PC-9 (cell line): ENCODE measurements around the gene TRPC4. TPM values are rescaled to one million over a fixed set of nuclear protein-coding genes. Genes with fewer than 3 reads are reported as not detected.
A peak's percentile ranks its signal among the peaks of the same experiment; 100 is the strongest.

Experiments used
- BruUV-seq: library from RNA; stranded (reverse); fragments of 400-500 nt; replicated peaks from 2 replicates; lab custom pipeline; 2021; lab: Mats Ljungman, UMichigan
- CTCF ChIA-PET: fragments of 300-600 bp; sonication (Branson Sonifier 250); formaldehyde crosslinking; loops from one replicate; lab custom pipeline; 2022; ENCODE audit warnings: antibody characterized with exemption; lab: Charles Lee
- POLR2A ChIA-PET: fragments of 300-600 bp; sonication (Branson Sonifier 250); formaldehyde crosslinking; loops from one replicate; lab custom pipeline; 2022; ENCODE audit warnings: antibody characterized with exemption; ENCODE audit not compliant: unreplicated experiment; lab: Charles Lee
- DNase-seq, 2 experiments: peaks; one replicate each; pipeline versions ENCODE4 v3.0.0 to v3.0.0-alpha.2; 2015 to 2022; ENCODE audit warnings: mixed read lengths in 1 of 2
- H2AFZ ChIP-seq: fragments of 200-600 bp; sonication (generic); 2 replicates; pipeline ENCODE4 v1.8.1; 2017; ENCODE audit warnings: antibody characterized with exemption
- H3F3A ChIP-seq: fragments of 200-600 bp; sonication (generic); 2 replicates; pipeline ENCODE4 v1.8.1; 2017; ENCODE audit warnings: antibody characterized with exemption, mild to moderate bottlenecking, low read depth; ENCODE audit not compliant: insufficient read depth
- H3K27ac ChIP-seq: fragments of 200-600 bp; sonication (generic); 2 replicates; pipeline ENCODE4 v1.6.1; 2016; ENCODE audit warnings: mixed run types
- H3K27me3 ChIP-seq: fragments of 200-600 bp; sonication (generic); 2 replicates; pipeline ENCODE4 v1.6.1; 2016; ENCODE audit warnings: low read depth, mixed run types; ENCODE audit not compliant: insufficient read depth
- H3K36me3 ChIP-seq: fragments of 200-600 bp; sonication (generic); 2 replicates; pipeline ENCODE4 v1.6.1; 2016; ENCODE audit warnings: low read depth, mixed run types
- H3K4me1 ChIP-seq: fragments of 200-600 bp; sonication (generic); replicated peaks from 2 replicates; pipeline ENCODE4 v1.6.1; 2016; ENCODE audit warnings: mixed run types; ENCODE audit not compliant: insufficient read depth
- H3K4me2 ChIP-seq: fragments of 200-600 bp; sonication (generic); 2 replicates; pipeline ENCODE4 v1.6.1; 2017; ENCODE audit warnings: mixed run types
- H3K4me3 ChIP-seq: fragments of 200-600 bp; sonication (generic); 2 replicates; pipeline ENCODE4 v1.6.1; 2016; ENCODE audit warnings: mixed run types
- H3K79me2 ChIP-seq: fragments of 200-600 bp; sonication (generic); 2 replicates; pipeline ENCODE4 v1.6.1; 2017; ENCODE audit warnings: low read depth, mixed run types
- H3K9me2 ChIP-seq: fragments of 200-600 bp; sonication (generic); 2 replicates; pipeline ENCODE4 v1.8.1; 2017; ENCODE audit warnings: mild to moderate bottlenecking; ENCODE audit not compliant: insufficient read depth
- H3K9me3 ChIP-seq: fragments of 200-600 bp; sonication (generic); 2 replicates; pipeline ENCODE4 v1.8.1; 2016; ENCODE audit warnings: low read depth; ENCODE audit not compliant: insufficient read depth
- H4K20me1 ChIP-seq: fragments of 200-600 bp; sonication (generic); 2 replicates; pipeline ENCODE4 v1.8.1; 2017; ENCODE audit not compliant: insufficient read depth
- CTCF ChIP-seq: fragments of 200-600 bp; sonication (generic); conservative IDR thresholded peaks from 2 replicates; pipeline ENCODE4 v1.6.1; 2017; ENCODE audit warnings: mixed run types, antibody characterized with exemption, mild to moderate bottlenecking, moderate library complexity
- EZH2 ChIP-seq: fragments of 200-600 bp; sonication (generic); IDR thresholded peaks from 2 replicates; pipeline ENCODE4 v1.8.0; 2017; ENCODE audit warnings: antibody characterized with exemption, low read depth
- intact Hi-C: fragments of 100-400 bp; cut with micrococcal nuclease; formaldehyde crosslinking; loops from one replicate; pipeline ENCODE4 v1.10.0; 2022; ENCODE audit not compliant: unreplicated experiment
- total RNA-seq: library from RNA; stranded (reverse); gene quantifications from 2 replicates; pipeline ENCODE4 v1.2.3, GENCODE V29; 2021

The TRPC4 gene
- total RNA-seq, 1 experiment from 2014 or later, result 1.7 TPM

GRCh38 chr13:37695200-37695599, 174.4 kb downstream of the TRPC4 start:
- CTCF ChIA-PET, result no interaction called here
- no peaks in the 10 kb centered on the region for H3F3A ChIP-seq
- POLR2A ChIA-PET, result no interaction called here

DNA sequence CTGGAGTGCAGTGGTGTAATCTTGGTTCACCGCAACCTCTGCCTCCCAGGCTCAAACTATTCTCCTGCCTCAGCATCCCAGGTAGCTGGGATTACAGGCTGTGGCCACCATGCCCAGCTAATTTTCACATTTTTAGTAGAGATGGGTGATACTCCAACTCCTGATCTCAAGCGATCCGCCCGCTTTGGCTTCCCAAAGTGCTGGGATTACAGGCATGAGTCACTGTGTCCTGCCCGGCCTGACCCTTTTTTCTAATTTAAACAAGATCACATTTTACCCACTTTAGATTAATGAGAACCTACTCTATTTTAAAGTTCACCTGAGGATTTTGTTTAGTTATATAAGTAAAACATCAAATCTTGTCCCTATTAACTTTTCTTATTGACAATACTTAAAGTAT, 179.2 kb downstream of the TRPC4 start:
- ChIA-PET POLR2A (no interaction called here), CTCF (no interaction called here)
- Histone ChIP-seq H3K4me2 (no peak overlapping the region), H3K27ac (no peak overlapping the region), H3K79me2 (no peaks in the 10 kb centered on the region), H4K20me1 (no peaks in the 10 kb centered on the region), H3K4me1 (no peaks in the 10 kb centered on the region), H3K4me3 (no peak overlapping the region), H3K9me2 (no peaks in the 10 kb centered on the region), H3K27me3 (no peaks in the 10 kb centered on the region), H3K36me3 (no peaks in the 10 kb centered on the region), H3K9me3 (no peaks in the 10 kb centered on the region), H2AFZ (no peak overlapping the region), H3F3A (no peaks in the 10 kb centered on the region)
- intact Hi-C loops, result no loop called here
- no peak for DNase-seq
- no TSS peak for BruUV-seq
- no peak for TF ChIP-seq EZH2
- no peak for TF ChIP-seq CTCF

More at GRCh38 chr13:37695200-37695599, 174.4 kb downstream of the TRPC4 start:
- H3K9me2 ChIP-seq, result no peaks in the 10 kb centered on the region
- H3K9me3 ChIP-seq, result no peaks in the 10 kb centered on the region
- no peaks in the 10 kb centered on the region for H4K20me1 ChIP-seq
- H3K79me2 ChIP-seq, result no peaks in the 10 kb centered on the region
- no peak overlapping the region for H3K4me3 ChIP-seq
- H2AFZ ChIP-seq, result no peak overlapping the region
- H3K27ac ChIP-seq, result no peak overlapping the region
- H3K4me1 ChIP-seq, result no peaks in the 10 kb centered on the region
- H3K36me3 ChIP-seq, result no peaks in the 10 kb centered on the region
- BruUV-seq, result no TSS peak
- TF ChIP-seq EZH2 (no peak), CTCF (no peak)
- DNase-seq, result no peak
- no peak overlapping the region for H3K4me2 ChIP-seq
- H3K27me3 ChIP-seq, result no peaks in the 10 kb centered on the region
- intact Hi-C loops, result no loop called here

GRCh38 chr13:37686501-37686900, 183.1 kb downstream of the TRPC4 start:
- ChIA-PET POLR2A (no interaction called here), CTCF (no interaction called here)
- no peaks in the 10 kb centered on the region for H3F3A ChIP-seq
- H3K9me2 ChIP-seq, result no peaks in the 10 kb centered on the region
- no peaks in the 10 kb centered on the region for H3K9me3 ChIP-seq
- no peak overlapping the region for H3K4me3 ChIP-seq
- no TSS peak for BruUV-seq
- no peak overlapping the region for H3K4me2 ChIP-seq
- H3K27me3 ChIP-seq, result no peaks in the 10 kb centered on the region
- H3K36me3 ChIP-seq, result no peaks in the 10 kb centered on the region
- TF ChIP-seq CTCF (no peak), EZH2 (no peak)
- H3K4me1 ChIP-seq, result no peaks in the 10 kb centered on the region
- no peak overlapping the region for H3K27ac ChIP-seq
- no peak for DNase-seq
- no peaks in the 10 kb centered on the region for H3K79me2 ChIP-seq
- H2AFZ ChIP-seq, result peak overlapping the region; percentile 43; the same call in 1 of the 2 replicates
- H4K20me1 ChIP-seq, result no peaks in the 10 kb centered on the region
- intact Hi-C loops, result no loop called here
